ENCODE measurements around the gene NOL12. TPM values are rescaled to one million over a fixed set of nuclear protein-coding genes. Genes with fewer than 3 reads are reported as not detected.

Gene NOL12
- total RNA-seq, 1 experiment from 2014 or later, result 44.3 TPM

DNA sequence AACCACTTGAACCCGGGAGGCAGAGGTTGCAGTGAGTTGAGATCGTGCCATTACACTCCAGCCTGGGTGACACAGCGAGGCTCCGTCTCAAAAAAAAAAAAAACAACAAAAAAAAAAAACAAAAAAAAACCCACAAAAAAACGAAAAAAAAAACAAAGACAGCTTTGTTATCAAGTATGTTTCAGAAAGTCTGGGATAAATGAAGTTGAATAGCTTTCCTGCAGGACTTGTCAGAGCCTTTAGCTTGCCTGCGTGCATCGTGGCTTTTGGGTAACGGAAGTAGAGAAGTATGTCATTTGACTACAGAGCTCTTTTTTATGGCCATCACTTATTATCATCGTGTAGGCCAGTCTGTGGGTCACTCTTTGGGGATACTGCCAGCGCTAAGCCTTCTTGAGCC, 25.3 kb downstream of the NOL12 start:
- TF ChIP-seq CTCF (conservative IDR thresholded peaks at IDR 0.05) (no peak), EZH2 (IDR thresholded peaks at IDR 0.05; ENCODE audit: low read depth) (no peak)
- no peaks in the 10 kb centered on the region for H3K9me2 ChIP-seq (ENCODE audit: insufficient read depth)
- ChIA-PET CTCF (interaction anchor here (0.6 kb wide), 1 partner anchor 60 kb away, joined by 7 read pairs; no protein-coding TSS in a partner anchor), POLR2A (ENCODE audit: unreplicated experiment) (interaction anchor here (0.7 kb wide), 1 partner anchor 10 kb away, joined by 4 read pairs; no protein-coding TSS in a partner anchor)
- H3K27me3 ChIP-seq (ENCODE audit: insufficient read depth, low read depth), result no peaks in the 10 kb centered on the region
- H4K20me1 ChIP-seq (ENCODE audit: insufficient read depth), result no peaks in the 10 kb centered on the region
- H3K4me2 ChIP-seq, result peak overlapping the region; percentile 71
- no peak overlapping the region for H3K27ac ChIP-seq
- peaks cover 18% of the 10 kb centered on the region for H3F3A ChIP-seq (ENCODE audit: insufficient read depth, low read depth)
- no peak for DNase-seq
- H3K36me3 ChIP-seq (ENCODE audit: low read depth), result no peaks in the 10 kb centered on the region
- H3K4me3 ChIP-seq, result no peak overlapping the region
- H3K9me3 ChIP-seq (ENCODE audit: insufficient read depth, low read depth), result no peaks in the 10 kb centered on the region
- H3K79me2 ChIP-seq (ENCODE audit: low read depth), result no peaks in the 10 kb centered on the region
- BruUV-seq (replicated peaks), result no TSS peak
- peaks cover 25% of the 10 kb centered on the region for H3K4me1 ChIP-seq (replicated peaks; ENCODE audit: insufficient read depth)
- intact Hi-C loops (cut with micrococcal nuclease; ENCODE audit: unreplicated experiment), result no loop called here
- H2AFZ ChIP-seq, result no peak overlapping the region

- Histone ChIP-seq H3K36me3 (ENCODE audit: low read depth) (no peaks in the 10 kb centered on the region), H3K27me3 (ENCODE audit: insufficient read depth, low read depth) (no peaks in the 10 kb centered on the region), H3F3A (ENCODE audit: insufficient read depth, low read depth) (peaks cover 20% of the 10 kb centered on the region), H3K4me3 (no peak overlapping the region), H3K4me2 (no peak overlapping the region), H3K79me2 (ENCODE audit: low read depth) (no peaks in the 10 kb centered on the region), H2AFZ (no peak overlapping the region), H3K4me1 (replicated peaks; ENCODE audit: insufficient read depth) (peaks cover 32% of the 10 kb centered on the region), H3K9me2 (ENCODE audit: insufficient read depth) (no peaks in the 10 kb centered on the region), H4K20me1 (ENCODE audit: insufficient read depth) (no peaks in the 10 kb centered on the region), H3K9me3 (ENCODE audit: insufficient read depth, low read depth) (no peaks in the 10 kb centered on the region), H3K27ac (no peak overlapping the region)
- TF ChIP-seq CTCF (conservative IDR thresholded peaks at IDR 0.05) (no peak), EZH2 (IDR thresholded peaks at IDR 0.05; ENCODE audit: low read depth) (no peak)
- no peak for DNase-seq
- intact Hi-C loops (cut with micrococcal nuclease; ENCODE audit: unreplicated experiment), result no loop called here
- ChIA-PET POLR2A (ENCODE audit: unreplicated experiment) (no interaction called here), CTCF (no interaction called here)
- BruUV-seq (replicated peaks), result no TSS peak
These were observed 27.6 kb downstream of the NOL12 start for GRCh38 chr22:37713761-37714160.

DNA sequence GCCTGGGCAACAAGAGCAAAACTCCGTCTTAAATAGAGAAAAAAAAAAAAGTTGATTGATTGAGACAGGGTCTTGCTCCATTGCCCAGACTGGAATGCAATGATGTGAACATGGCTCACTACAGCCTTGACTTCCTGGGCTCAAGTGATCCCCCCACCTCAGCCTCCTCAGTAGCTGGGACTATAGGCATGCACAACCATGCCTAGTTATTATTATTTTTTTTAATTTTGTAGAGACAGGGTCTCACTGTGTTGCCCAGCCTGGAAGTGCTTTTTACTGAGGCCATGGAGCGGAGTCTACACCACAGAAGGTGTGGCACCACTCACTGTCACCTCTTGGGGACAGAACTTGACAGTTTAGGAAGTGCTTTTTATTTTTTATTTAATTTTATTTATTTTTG, 28.5 kb downstream of the NOL12 start:
- H3K9me3 ChIP-seq (ENCODE audit: insufficient read depth, low read depth), result no peaks in the 10 kb centered on the region
- peaks cover 32% of the 10 kb centered on the region for H3K4me1 ChIP-seq (replicated peaks; ENCODE audit: insufficient read depth)
- no peak overlapping the region for H3K27ac ChIP-seq
- no peaks in the 10 kb centered on the region for H3K36me3 ChIP-seq (ENCODE audit: low read depth)
- DNase-seq, result no peak
- H3K27me3 ChIP-seq (ENCODE audit: insufficient read depth, low read depth), result no peaks in the 10 kb centered on the region
- H3F3A ChIP-seq (ENCODE audit: insufficient read depth, low read depth), result peaks cover 24% of the 10 kb centered on the region
- H2AFZ ChIP-seq, result no peak overlapping the region
- no peak overlapping the region for H3K4me2 ChIP-seq
- TF ChIP-seq EZH2 (IDR thresholded peaks at IDR 0.05; ENCODE audit: low read depth) (no peak), CTCF (conservative IDR thresholded peaks at IDR 0.05) (no peak)
- BruUV-seq (replicated peaks), result no TSS peak
- CTCF ChIA-PET, result no interaction called here
- H4K20me1 ChIP-seq (ENCODE audit: insufficient read depth), result no peaks in the 10 kb centered on the region
- intact Hi-C loops (cut with micrococcal nuclease; ENCODE audit: unreplicated experiment), result no loop called here
- no peaks in the 10 kb centered on the region for H3K9me2 ChIP-seq (ENCODE audit: insufficient read depth)
- no peaks in the 10 kb centered on the region for H3K79me2 ChIP-seq (ENCODE audit: low read depth)
- POLR2A ChIA-PET (ENCODE audit: unreplicated experiment), result no interaction called here
- H3K4me3 ChIP-seq, result no peak overlapping the region
